HG02973 (cell line): Measurements from ENCODE around the gene SLC22A16.
"Not testable (repeated sequence)": the region's sequence is repeated elsewhere in the genome, so short reads cannot be mapped to it uniquely, and the experiment has no call there.

ENCODE experiments used
- ATAC-seq: cut with Tn5 transposase; IDR thresholded peaks from one replicate; pipeline ENCODE4 v1.9.1; 2021; ENCODE audit warnings: moderate library complexity; ENCODE audit not compliant: unreplicated experiment

Gene SLC22A16, protein sequence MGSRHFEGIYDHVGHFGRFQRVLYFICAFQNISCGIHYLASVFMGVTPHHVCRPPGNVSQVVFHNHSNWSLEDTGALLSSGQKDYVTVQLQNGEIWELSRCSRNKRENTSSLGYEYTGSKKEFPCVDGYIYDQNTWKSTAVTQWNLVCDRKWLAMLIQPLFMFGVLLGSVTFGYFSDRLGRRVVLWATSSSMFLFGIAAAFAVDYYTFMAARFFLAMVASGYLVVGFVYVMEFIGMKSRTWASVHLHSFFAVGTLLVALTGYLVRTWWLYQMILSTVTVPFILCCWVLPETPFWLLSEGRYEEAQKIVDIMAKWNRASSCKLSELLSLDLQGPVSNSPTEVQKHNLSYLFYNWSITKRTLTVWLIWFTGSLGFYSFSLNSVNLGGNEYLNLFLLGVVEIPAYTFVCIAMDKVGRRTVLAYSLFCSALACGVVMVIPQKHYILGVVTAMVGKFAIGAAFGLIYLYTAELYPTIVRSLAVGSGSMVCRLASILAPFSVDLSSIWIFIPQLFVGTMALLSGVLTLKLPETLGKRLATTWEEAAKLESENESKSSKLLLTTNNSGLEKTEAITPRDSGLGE

GRCh38 chr6:110476046-110476849 is at the start of gene SLC22A16:
Gene SLC22A16, minus strand, starts transcription at chr6:110476613. Its CDS starts 39 bp downstream, at chr6:110476574.
- no peak for ATAC-seq

DNA sequence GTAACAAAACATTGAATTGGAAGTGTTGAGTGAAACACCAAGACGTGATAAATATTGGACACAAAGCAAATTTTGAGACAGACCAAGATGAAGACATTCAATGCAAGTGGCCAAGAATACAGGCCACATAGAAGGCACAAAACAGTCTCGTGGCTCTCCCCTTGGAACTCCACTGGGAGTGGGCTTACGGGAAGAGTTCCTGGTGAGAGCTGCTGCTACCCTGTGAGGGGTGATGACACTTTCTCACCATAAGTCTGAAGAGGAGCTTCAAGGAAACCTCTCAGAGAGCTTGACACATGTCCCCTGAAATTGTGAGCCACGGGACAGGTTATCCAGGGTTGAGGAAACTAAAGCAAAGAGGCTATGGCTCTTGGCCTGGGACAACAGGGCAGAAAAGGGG is 48.6 kb upstream of the SLC22A16 start:
- no peak for ATAC-seq

DNA sequence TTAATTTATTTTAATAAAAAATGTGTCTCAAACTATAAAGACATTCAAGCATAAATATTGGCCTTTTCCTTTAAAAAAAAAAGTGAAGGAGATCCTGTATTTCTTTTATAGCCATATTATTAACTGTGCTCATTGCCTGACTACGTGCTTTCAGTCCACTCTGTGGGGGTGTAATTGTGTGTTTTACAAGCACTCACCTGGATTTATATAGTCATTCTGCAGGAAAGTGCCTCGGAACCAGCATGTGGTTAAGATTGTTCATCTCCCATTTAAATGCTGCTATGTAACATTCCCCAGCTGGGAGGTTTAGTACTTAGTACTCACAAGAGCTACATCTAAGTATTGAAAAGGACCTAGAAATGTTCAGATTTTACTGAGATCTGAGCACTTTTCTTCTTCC is 47.9 kb upstream of the SLC22A16 start:
- ATAC-seq = no peak

- no peak for ATAC-seq
Measured at GRCh38 chr6:110523451-110524021, 47.1 kb upstream of the SLC22A16 start.

DNA sequence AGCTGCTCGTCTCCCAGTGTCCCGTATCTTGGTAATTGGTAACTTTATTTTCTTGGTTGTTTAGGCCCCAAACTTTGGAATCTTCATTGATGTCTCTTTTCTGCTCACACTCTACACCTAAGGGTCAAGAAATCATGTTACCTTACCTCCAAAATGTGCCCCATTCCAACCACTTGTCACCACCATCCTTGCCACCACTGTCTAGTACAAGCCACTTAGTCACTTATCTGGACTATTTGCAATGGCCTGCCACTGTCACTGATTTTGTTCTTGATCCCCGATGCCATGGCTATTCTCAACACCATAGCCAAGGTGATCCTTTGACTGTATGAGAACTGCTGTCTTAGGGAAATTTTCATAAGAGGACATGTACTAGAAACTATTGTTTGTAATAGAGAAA is 46.0 kb upstream of the SLC22A16 start:
- ATAC-seq = no peak

DNA sequence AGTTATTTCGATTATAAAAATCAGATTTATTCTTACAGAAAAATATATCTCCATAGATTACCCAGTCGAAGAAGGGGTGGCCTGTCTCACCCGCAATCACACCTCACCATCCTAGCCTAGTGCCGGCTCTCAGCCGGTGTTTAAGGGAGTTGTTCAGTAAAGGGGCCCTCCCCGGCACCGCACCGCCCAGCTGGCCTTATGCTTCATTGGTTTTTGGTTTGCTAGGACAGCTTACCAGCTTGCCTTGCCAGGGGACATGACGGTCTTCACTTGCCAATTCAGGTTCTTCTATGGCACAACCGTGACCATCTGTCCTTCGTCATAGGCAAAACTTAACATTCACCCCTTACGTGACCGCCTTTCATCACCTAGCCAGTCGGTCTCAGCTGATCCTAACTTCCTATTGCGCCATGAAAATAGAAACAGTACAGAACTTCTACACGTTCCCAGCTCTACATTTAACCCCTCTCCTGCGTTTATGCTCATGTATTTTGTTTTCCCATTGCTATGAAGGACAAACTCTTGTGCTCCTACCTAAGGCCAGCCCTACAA is 44.7 kb upstream of the SLC22A16 start:
- no peak for ATAC-seq

GRCh38 chr6:110520209-110520965 is 44.0 kb upstream of the SLC22A16 start:
- ATAC-seq = no peak

GRCh38 chr6:110517601-110518281 is 41.3 kb upstream of the SLC22A16 start:
- ATAC-seq = no peak

GRCh38 chr6:110517034-110517433 is 40.6 kb upstream of the SLC22A16 start:
- no peak for ATAC-seq

- no peak for ATAC-seq
Measured at GRCh38 chr6:110514818-110515217, 38.4 kb upstream of the SLC22A16 start.

DNA sequence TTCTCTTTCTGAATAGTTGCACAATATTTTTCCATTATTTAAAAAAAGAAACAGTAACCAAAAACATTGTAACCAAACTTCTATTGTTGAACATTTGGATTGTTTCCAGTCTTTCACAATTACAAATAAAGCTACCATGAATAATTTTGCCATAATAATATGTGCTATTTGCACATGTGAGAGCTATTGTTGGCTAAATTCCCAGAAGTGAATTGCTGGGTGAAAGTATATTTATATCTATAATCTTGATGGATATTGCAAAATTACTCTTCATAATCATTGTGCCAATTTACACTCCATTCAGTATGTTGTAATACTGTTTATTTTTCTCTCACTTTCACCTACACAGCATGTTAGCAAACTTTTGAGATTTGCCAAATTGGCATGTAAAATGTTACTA is 36.6 kb upstream of the SLC22A16 start:
- ATAC-seq = no peak

DNA sequence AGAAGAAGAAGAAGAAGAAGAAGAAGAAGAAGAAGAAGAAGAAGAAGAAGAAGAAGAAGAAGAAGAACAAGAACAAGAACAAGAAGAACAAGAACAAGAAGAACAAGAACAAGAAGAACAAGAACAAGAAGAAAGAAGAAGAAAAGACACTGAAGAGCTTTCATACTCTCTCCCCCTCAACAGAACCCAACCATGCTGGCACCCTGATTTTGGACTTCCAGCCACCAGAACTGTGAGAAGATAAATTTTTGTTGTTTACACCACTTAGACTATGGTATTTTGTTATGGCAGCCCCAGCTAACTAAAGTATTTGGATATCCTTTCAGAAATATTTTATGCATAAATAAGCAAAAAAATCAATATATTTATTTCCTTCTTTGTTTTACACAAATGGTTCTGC is 36.1 kb upstream of the SLC22A16 start:
- ATAC-seq = not testable (repeated sequence)

- ATAC-seq = no peak
Measured at GRCh38 chr6:110511401-110511800, 35.0 kb upstream of the SLC22A16 start.

- ATAC-seq = no peak
Measured at GRCh38 chr6:110509617-110510241, 33.3 kb upstream of the SLC22A16 start.

DNA sequence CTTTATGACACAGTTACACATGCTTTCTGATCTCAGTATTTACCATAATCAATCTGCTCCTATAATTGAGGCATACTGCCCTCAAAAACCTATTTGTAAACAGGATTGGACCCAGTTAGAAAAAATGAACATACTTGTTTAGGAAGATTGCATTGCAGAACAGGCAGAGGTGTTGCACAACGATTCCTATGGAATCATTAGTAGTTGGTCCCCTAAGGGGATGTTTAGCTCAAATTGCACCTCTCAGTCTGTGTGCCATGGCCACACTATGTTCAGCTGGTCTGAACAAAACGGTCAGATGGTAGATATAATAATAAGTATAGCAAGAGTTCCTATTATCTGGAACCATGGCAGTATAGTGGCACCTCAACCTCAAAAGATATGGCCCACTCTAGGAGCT is 28.5 kb upstream of the SLC22A16 start:
- not testable (repeated sequence) for ATAC-seq

DNA sequence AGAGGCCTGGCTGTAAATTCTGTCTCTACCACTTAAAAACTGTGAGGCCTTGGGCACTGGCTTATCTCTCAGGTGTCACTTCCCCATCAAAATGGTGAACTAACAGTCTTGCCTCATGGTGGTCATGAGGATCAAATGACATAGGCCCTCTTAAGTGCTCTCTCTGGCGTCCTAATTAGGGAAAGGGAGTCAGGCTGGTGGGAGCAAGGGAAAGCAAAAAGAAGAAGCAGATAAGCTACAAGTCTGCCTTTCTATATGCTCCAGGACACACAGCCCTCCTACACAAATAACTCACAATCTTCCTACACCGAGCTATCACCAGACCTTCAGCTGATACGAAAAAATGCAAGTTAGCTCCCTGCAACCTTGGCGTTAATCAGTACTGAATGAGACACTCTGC is 19.5 kb upstream of the SLC22A16 start:
- ATAC-seq = no peak

DNA sequence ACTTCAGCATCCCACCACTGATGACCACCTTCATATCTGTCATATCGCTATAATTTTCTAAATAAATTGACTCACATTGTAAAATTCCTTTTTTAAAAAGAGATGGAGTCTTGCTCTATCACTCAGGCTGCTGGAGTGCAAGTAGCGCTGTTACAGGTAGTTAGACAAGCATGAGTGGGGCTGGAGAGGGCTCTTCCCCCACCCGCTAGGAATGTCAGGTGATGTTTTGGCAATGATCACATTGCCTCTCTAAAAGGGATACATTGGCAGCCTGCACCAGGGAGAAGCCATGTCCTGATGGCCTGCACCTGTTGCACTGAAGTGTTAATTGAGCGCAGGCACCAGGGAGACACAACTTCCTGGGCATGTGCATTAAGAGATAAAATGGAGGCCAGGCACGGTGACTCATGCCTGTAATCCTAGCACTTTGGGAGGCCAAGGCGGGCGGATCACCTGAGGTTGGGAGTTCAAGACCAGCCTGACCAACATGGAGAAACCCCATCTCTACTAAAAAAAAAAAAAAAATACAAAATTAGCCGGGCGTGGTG is 16.9 kb upstream of the SLC22A16 start:
- no peak for ATAC-seq

- no peak for ATAC-seq
Measured at GRCh38 chr6:110492584-110492983, 16.2 kb upstream of the SLC22A16 start.
